ENCODE measurements around the gene PROSER1.
A peak's percentile ranks its signal among the peaks of the same experiment; 100 is the strongest.
"Not testable (repeated sequence)": the region's sequence is repeated elsewhere in the genome, so short reads cannot be mapped to it uniquely, and the experiment has no call there.

The PROSER1 gene

GRCh38 chr13:39037880-39038568 is at the start of gene PROSER1, which contains the start of gene NHLRC3:
TSS of gene PROSER1 (minus strand) at chr13:39038089. CDS start at chr13:39037242, 847 bp downstream.
TSS of gene NHLRC3 (plus strand) at chr13:39038456. CDS start at chr13:39038640, 184 bp downstream.
- peak within 1 kb of the TSS; percentile 81 for H3K4me3 ChIP-seq (ENCODE audit: low read depth, low read length)
- no peak for TF ChIP-seq CTCF (IDR thresholded peaks at IDR 0.05; ENCODE audit: borderline replicate concordance, insufficient read depth, low read depth, low read length)

DNA sequence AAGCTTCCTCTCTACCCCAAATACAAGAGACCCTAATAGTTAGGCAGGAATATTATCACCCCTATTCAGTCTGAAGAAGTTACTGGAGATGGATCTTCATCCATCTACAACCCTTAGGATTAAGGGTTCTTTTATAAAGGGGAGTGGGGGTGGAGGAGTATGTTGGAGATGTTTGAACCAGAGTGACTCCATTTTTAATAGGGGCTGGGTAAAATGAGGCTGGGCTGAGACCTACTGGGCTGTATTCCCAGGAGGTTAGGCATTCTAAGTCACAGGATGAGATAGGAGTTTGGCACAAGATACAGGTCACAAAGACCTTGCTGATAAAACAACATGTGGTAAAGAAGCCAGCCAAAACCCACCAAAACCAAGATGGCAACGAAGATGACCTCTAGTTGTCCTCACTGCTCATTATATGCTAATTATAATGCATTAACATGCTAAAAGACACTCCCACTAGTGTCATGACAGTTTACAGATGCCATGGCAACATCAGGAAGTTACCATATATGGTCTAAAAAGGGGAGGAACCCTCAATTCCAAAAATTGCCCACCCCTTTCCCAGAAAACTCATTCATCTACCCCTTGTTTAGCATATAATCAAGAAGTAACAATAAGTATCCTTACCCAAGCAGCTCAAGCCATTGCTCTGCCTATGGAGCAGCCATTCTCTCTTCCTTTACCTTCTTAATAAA is 48.5 kb upstream of the PROSER1 start:
- H3K4me3 ChIP-seq (ENCODE audit: low read depth, low read length): not testable (repeated sequence)

DNA sequence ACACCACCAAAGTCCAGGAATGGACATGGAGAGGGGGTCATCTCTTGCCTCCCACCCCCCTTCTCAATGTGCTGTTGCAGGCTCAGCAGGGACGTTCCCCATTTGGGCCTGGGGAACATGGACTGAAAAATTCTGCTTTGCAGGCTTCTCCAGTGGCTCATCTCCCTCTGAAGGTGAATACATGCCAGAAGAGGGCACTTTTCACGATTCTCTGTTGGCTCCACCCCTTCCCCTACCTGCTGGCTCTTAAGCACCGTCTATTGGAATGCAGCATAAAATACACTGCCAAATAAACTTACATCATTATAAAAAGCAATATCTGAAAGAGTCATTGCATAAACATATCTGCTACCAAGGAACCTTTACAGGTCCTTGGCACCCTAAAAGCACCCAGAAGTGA is 36.1 kb upstream of the PROSER1 start:
- TF ChIP-seq CTCF (IDR thresholded peaks at IDR 0.05; ENCODE audit: borderline replicate concordance, insufficient read depth, low read depth, low read length): no peak
- H3K4me3 ChIP-seq (ENCODE audit: low read depth, low read length): no peak overlapping the region

GRCh38 chr13:39072842-39073241 is 35.0 kb upstream of the PROSER1 start:
- no peak for TF ChIP-seq CTCF (IDR thresholded peaks at IDR 0.05; ENCODE audit: borderline replicate concordance, insufficient read depth, low read depth, low read length)
- no peak overlapping the region for H3K4me3 ChIP-seq (ENCODE audit: low read depth, low read length)

- TF ChIP-seq CTCF (IDR thresholded peaks at IDR 0.05; ENCODE audit: borderline replicate concordance, insufficient read depth, low read depth, low read length): no peak
- no peak overlapping the region for H3K4me3 ChIP-seq (ENCODE audit: low read depth, low read length)
These were observed 24.1 kb upstream of the PROSER1 start for GRCh38 chr13:39062004-39062403.

- no peak for TF ChIP-seq CTCF (IDR thresholded peaks at IDR 0.05; ENCODE audit: borderline replicate concordance, insufficient read depth, low read depth, low read length)
- no peak overlapping the region for H3K4me3 ChIP-seq (ENCODE audit: low read depth, low read length)
These were observed 20.2 kb upstream of the PROSER1 start for GRCh38 chr13:39058040-39058439.

DNA sequence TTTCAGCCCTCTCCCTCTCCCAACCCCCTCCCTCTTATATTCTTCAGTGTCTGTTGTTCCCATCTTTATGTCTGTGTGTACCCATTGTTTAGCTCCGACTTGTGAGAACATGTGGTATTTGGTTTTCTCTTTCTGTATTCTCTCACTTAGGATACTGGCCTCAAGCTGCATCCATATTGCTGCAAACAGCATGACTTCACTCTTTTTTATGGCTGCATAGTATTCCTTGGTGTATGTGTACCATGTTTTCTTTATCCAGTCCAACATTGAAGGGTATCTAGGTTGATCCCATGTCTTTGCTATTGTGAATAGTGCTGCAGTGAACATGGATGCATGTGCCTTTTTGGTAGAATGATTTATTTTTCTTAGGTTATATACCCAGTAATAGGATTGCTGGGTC is 18.1 kb upstream of the PROSER1 start:
- TF ChIP-seq CTCF (IDR thresholded peaks at IDR 0.05; ENCODE audit: borderline replicate concordance, insufficient read depth, low read depth, low read length): no peak
- no peak overlapping the region for H3K4me3 ChIP-seq (ENCODE audit: low read depth, low read length)
